ENCODE results near the gene CNTN1.

GRCh38 chr12:41096797-41097196, 404.6 kb downstream of the CNTN1 start:
- TF ChIP-seq CREM (IDR thresholded peaks at IDR 0.05) = no peak
- TF ChIP-seq CREM (CRISPR knock-in tag; IDR thresholded peaks at IDR 0.05) = no peak
- TF ChIP-seq SMAD3 (CRISPR knock-in tag; IDR thresholded peaks at IDR 0.05) = no peak
- TF ChIP-seq EZH2 (conservative IDR thresholded peaks at IDR 0.05; ENCODE audit: low read depth, low read length) = no peak
- no peak for TF ChIP-seq ZFP91 (CRISPR knock-in tag; IDR thresholded peaks at IDR 0.05; ENCODE audit: borderline replicate concordance)
- no peak for TF ChIP-seq ZFX (CRISPR knock-in tag; IDR thresholded peaks at IDR 0.05; ENCODE audit: low read depth)
- TF ChIP-seq MAFK (conservative IDR thresholded peaks at IDR 0.05 in 1 of 2, IDR thresholded peaks at IDR 0.05 in 1 of 2; ENCODE audit: low read length in 2 of 2) = no peak

Measured in HepG2 (cell line).